GM11168 (cell line): ENCODE measurements around the gene BUD23.
"Not testable (repeated sequence)": the region's sequence is repeated elsewhere in the genome, so short reads cannot be mapped to it uniquely, and the experiment has no call there.

Source experiments
- in situ Hi-C: fragments of 300-500 bp; cut with MboI; formaldehyde crosslinking; loops from one replicate; pipeline ENCODE4 v1.12.0; 2022; ENCODE audit warnings: low sequenced_read_pairs; ENCODE audit not compliant: unreplicated experiment

The BUD23 gene

DNA sequence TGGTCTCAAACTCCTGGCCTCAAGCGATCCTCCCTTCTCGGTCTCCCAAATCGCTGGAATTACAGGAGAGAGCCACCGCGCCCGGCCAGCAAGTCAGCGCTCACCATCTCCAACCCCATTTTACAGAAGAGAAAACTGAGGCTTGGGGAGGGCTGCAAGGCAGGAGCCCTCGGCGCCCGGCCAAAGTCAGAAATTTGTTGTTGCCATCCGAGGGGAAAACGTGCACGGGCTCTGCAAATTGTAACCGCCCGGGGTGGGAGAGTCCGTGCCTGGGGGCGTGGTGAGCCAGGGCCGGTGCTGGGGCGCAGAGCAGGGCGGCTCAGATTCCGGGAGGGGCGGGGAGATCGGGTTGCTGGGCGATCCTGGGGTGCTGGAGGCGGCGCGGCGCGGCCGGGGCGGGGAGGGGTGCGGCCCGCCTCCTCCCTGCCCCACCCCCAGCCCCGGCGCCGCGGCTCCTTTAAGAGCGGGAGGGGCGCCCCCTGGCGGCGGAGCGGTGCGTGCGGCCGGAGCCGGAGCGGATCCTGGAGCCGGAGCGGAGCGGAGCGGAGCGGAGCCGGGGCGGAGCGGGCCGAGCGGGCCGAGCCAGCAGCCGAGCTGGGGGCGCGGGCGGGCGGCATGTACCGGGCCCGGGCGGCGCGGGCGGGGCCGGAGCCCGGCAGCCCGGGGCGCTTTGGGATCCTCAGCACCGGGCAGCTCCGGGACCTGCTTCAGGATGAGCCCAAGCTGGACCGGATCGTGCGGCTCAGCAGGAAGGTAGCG lies 15.9 kb upstream of the BUD23 start, which contains the start of gene VPS37D:
Gene VPS37D, plus strand, starts transcription at position 488 of the 759 bp plus-strand sequence. Its CDS starts 128 bp downstream, at position 616.
- in situ Hi-C loops: no loop called here

DNA sequence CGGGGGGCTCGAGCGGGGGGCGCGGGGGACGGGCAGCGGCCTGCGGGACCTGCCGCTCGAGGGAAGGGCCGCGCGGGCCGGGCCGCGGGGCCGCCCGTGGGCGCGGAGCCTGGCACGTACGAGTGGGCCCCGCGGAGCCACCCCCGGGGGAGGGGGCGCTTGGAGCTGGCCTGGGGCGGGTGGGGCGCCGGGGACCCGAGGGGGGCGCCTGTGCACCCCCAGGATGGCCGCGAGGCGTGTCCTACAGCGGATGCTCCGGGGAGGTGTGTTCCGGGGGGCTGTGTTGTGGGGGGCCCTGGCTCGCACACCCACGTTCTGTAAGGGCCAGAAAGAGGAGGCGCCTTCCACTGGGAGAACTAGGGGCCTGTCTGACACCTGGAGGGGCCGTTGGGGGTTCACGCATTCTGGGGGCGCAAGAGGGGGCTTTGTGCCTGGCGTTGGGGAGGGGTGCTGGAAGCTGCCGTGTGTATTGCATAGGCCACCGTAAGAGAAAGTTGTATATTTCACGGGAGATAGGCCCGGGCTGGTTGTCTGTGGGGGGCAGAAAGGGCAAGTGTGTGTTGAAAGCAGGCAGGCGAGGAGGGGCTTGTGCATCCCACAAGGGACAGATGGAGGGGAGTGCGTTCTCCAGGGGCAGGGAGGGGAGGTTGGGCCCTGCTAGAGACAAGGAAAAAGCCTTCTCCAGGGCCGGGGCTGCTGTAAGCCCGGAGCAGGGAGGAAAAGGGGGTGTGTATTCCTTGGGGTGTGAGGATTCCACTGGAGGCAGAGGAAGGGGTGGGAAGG lies 15.1 kb upstream of the BUD23 start:
- in situ Hi-C loops: no loop called here

DNA sequence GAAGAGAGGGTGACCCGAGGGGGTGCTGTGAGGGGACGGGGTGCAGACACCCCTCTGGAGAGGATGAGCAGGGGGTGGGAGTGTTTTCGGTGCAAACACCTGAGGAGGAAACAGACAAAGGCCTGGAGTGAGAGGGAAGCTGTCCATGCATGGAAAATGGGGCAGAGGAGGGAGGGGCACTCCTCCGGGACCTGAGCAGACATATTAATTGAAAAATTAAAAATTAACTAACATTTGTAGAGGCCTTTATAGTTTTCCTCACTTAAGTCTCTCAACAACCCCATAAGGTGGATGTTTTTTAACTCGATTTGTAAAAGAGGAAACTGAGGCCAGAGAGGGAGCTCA lies 14.5 kb upstream of the BUD23 start:
- in situ Hi-C loops: no loop called here

DNA sequence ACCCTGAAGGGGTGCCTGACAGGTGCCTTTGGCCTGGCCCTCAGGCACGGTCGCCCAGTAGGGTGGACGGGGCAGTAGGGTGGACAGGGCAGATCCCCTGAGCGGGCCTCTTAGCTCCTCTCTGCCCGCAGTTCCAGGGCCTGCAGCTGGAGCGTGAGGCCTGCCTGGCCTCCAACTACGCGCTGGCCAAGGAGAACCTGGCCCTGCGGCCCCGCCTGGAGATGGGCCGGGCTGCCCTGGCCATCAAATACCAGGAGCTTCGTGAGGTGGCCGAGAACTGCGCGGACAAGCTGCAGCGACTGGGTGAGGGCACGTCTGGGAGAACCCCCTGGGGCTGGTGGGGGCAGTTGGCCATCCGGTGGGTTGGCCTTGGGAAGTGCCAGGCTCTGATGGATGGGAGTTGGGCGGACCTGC lies 14.1 kb upstream of the BUD23 start:
- in situ Hi-C loops: no loop called here

DNA sequence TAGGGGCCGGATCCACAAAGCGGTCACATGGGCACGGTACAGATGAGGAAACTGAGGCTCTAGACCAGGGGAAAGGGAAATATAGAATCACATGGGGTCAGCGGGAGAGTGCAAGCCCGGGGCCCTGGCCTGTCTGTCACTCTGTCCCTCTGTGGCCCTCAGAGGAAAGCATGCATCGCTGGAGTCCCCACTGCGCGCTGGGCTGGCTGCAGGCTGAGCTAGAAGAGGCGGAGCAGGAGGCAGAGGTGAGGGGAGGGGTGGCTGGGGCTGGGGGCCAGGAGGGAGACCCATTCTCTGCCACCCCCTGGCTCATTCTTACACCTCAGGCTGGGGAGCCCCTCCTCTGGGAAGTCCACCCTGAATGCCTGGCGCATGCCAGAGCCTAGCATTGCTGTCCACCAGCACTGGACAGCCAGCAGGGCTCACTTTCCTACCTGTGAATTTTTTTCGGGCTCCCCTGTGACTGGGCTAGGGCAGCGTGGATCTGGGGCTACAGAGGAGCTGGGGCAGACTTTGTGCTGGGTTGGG lies 13.5 kb upstream of the BUD23 start:
- in situ Hi-C loops: no loop called here

DNA sequence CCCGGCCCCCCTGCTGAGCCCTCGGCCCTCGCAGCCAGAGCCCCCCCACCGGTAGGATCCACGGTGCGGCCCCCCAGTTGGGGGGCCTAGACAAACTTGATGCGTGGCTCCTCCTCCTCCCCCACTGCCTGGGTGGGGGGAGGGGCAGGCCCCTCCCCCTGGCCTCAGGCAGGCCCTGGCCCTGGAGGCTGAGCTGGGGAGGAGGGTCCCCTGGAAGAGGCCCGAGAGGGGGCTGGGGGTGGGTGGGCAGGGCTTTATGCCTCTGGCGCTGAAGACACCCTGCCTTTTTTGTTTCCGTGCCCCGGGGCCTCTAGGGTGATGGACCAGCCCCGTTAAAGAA lies 12.1 kb upstream of the BUD23 start:
- in situ Hi-C loops: no loop called here

DNA sequence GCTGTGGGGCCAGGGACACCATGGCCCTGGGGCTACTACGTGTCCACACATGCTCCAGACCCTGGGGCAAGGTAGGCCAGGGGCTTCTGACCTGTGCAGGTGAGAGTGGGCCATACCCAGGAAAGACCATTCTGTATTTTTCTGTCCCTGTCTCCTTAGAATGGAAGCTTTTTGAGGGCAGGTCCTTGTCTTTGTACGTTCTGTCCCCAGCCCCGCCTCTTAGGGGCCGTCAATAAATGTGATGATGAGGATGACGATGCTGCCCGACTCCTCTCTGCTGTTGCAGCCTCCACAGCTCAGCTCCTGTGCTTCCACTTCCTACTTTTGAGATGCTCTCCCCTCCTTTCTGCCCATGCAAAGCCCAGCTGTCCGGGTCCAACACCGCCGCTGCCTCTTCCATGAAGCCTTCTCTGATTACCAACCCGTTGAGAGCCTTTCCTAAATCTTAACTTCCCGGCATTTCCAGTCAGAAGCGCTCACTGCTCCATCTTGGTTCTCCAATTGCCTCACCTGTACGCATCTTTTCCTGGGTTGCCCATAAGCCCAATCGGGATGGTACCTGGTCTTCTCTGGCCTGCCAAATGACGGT lies 11.4 kb upstream of the BUD23 start:
- in situ Hi-C loops: no loop called here

DNA sequence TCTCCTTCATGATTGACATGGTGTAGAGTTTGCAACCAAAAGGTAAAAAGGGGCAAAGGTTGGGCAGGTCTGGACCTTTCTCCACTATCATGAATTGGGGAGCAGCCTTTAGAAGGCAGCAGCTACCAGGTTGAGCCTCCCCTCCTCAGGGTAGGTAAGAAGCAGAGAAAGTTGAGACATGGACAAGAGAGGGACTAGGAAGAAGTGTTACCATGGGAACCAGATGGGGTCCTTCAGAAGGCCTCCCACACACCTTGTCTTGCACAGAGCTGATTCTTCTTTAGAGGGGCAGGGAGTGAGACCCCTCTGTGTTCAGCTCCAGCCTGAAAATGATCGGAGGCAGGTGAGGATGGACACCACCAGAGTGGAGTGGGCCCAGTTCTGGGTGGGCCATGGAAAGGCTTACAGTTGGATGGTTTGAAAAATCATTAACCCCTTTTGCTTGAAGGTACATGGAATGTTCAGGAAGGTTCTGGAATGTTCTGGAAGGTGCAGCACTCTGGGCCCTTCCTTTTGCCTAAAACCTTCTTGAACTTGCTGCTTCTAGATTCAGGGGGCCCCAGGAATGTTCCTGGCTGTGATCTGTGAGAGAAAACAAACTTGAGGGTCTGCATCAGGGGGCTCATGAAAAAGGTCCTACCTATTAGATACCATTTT lies 8.8 kb upstream of the BUD23 start:
- in situ Hi-C loops: no loop called here

DNA sequence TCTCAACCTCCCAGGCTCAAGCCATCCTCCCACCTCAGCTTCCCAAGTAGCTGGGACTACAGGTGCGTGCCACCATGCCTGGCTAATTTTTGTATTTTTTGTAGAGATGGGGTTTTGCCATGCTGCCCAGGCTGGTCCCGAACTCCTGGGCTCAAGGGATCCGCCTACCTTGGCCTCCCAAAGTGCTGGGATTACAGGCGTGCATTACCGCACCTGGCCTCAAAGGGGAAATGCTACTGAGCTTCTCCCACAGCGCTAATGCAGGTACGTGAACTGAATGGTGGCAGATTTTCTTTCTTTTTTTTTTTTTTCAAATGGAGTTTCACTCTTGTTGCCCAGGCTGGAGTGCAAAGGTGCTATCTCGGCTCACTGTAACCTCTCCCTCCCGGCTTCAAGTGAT lies 7.3 kb upstream of the BUD23 start:
- in situ Hi-C loops: not testable (repeated sequence)

DNA sequence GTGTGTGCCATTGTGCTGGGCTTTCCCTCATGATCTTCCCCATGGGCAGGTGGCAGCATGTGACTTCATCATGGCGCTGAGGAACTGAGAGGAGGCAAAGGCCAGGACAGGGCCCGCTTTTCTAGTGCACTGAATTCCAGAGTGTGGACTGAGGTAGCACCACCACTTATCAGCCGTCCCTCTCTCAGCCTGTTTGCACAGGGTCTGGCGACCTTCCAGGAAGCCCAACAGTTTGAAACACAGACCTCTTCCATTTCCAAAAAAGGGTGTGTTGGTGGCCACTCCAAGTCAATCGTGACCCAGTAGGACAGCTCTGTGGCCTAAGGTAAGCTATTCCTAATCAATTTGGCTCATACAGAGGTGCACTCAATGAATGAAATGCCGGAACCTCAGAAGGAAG lies 4.5 kb upstream of the BUD23 start:
- in situ Hi-C loops: no loop called here

DNA sequence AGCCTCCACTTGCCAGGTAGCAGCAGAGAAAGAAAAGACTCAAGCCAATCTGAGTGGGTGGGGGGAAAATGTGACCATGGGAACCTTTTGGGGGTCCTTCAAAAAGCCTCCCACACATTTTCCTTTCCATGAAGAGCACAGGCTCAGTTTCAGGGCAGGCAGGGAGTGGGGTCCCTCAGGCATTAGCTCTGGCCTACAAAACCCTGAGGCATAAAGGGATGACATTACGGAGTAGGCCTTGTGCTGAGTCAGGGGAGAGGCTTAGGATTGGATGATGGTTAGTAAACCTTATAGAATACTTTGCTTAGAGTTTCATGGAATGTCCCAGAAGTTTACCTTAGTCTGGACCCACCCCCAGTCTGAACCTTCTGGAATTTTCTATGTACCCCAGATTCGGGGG lies 3.7 kb upstream of the BUD23 start:
- in situ Hi-C loops: no loop called here

DNA sequence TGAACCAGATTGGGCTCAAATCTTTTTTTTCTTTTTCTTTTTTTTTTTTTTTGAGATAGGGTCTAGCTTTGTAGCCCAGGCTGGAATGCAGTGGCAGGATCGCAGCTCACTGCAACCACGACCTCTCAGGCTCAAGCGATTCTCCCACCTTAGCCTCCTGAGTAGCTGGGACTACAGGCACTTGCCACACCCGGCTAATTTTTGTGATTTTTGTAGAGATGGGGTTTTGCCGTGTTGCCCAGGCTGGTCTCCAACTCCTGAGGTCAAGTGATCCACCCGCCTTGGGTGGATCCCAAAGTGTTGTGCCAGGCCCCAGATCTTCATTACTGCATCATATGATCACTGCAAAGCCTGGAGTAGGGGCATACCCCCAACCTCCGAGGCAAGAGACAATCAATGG lies 2.9 kb upstream of the BUD23 start:
- in situ Hi-C loops: no loop called here

DNA sequence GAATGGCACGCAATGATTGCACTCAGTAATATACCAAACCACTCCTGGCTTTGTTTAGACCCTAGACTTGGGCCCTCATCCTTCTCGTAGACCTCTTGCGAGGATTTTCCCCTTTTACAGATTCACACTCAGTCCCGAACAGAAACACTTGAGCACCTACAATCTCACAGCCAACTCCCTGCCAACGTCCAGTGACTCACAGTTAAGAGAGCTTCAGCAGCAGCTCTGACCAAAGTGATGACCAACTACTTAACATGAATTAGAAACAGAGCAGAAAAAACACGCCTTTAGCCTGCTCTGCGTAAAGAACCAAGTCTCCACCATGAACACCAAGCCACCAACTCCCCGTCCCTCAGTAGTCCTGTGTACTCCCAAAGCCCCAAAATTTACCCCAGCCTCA lies 2.4 kb upstream of the BUD23 start:
- in situ Hi-C loops: no loop called here

DNA sequence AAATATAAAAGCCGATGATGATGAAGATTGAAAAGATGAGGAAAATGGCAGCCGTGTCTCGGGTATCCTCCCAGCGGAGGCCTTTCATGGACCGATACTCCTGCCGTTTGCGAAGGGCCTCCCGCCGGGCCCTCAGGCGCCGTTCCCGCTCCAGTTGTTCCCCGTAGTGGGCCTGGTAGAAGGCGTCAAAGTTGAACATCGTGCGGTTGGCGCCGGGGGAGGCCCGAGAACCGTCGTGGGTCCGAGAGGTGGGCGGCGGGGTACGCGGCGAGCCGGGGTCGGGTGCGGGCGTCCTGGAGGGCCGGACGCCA lies 697 bp upstream of the BUD23 start:
- in situ Hi-C loops: no loop called here

DNA sequence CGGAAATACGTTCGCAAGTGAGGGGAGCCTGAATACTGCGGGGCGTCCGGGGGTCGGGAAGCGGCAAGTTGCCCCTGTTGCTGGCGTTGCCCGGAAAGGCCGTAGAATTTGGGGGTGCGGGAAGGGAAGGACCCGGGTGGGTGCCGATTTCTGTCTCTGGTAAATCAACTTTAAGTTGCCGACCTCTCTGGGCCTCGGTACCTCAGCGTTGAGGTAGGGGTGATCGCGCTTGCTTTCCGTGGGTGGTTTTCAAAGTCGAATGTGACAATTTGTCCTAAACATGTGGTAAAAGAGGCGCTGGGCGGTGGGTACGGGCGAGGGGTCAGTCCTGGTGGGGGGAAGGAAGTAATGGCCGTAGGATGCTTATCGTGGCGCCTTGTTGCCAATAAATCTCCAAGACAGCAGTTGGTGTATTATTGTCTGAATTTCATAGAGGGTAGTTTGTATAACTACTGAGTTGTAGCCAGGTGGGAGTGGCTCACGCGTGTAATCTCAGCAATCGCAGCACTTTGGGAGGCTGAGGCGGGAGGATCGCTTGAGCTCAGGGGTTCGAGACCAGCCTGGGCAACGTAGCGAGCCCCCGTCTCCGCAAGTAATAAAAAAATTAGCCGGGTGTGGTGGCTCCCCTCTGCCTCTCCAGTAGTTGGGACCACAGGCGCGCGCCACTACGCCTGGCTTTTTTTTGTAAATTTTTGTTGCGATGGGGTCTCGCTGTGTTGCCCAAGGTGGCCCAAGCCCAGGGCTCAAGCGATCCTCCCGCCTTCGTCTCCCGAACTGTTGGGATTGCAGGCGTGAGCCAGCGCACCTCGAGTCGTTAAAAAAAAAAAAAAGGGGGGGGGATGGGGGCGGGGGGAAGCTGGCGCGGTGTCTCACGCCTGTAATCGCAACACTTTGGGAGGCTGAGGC lies 644 bp downstream of the BUD23 start:
- in situ Hi-C loops: no loop called here

DNA sequence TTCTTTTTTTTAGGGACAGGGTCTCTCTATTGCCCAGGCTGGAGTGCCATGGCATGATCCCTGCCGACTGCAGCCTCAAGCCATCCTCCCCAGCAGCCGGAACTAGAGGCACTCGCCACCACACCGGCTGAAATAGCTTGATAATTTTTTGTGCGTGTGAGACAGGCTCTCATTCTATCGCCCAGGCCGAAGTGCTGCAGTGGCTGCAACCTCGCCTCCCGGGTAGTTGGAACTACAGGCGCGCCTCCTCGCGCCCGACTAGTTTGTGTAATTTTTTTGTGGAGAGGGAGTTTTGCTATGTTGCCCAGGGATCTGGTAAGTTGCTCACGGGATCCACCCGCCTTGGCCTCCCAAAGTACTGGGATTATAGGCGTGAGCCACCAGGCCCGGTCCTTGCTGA lies 1.9 kb downstream of the BUD23 start:
- in situ Hi-C loops: no loop called here

DNA sequence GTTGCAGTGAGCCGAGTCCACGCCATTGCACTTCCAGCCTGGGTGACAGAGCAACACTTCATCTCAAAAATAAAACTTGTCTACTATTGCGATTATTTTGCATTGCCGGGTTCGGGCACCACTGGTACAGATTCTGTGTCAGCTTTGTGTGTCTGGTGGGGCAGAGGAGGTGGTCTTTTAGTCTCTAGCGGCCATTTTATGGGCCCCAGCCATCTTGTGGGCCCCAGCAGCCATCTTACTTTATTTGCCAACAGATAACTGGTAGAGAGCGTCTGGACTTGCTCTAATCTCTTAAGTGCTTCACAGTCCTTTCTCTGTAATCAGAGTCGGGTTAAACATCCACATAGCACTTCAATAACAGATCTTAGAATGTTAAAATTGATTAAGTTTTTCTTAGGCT lies 4.9 kb downstream of the BUD23 start:
- in situ Hi-C loops: no loop called here

DNA sequence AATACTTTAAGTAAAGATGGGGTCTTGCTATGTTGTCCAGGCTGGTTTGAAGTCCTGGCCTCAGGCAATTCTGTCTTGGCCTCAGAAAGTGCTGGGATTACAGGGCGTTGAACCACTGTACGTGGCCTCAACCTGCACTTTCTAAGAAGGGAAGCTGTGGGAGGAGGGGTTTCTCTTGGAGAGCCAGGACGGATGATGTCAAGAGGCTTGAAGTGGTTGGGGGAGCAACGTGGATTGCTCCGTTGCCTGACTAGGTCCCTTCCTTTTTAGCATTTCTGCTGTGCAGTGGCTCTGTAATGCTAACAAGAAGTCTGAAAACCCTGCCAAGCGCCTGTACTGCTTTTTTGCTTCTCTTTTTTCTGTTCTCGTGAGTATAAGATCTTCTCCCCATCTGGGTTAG lies 7.2 kb downstream of the BUD23 start:
- in situ Hi-C loops: no loop called here

DNA sequence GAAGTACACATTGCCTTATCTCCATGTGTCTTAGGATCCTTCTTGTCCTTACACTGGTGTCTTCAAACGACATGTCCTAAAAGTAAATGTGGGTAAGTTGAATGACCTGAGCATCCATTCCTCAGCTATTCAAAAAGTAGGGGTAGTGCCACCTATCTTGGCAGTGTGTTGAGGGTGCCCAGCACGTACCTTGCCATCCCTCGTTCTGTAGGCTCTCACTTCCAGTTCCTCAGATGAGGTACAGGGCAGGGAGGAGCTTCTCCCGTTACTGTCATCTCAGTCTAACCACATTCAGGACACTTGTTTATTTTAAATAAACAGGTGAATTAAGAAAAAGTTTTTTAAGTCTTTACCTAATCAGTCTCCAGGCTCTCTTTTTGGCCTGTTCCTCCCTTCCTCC lies 13.0 kb downstream of the BUD23 start:
- in situ Hi-C loops: no loop called here

DNA sequence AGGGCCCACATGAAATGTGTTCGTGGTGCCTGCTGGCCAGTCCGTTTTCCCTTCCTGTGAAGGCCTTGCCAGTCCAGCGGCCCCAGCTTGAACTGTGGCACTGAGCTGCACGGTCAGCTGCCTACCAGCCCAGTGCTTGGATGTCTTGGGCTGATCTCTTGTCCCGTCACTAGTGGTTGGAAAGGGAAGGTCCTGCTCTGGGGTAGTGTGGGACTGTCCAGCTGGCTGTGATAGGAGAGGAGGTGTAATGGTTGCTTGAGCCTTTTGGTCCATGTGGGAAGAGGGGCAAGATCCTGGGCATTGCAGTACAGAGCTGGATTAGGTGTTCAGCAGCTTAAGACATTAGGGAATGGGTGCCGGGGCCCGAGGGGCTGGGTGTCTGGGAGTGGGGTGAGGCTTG lies 15.0 kb downstream of the BUD23 start:
- in situ Hi-C loops: no loop called here
